Tibial nerve (tissue), 3 donors: ENCODE data around the gene DENND1A.

Source experiments
- CTCF ChIP-seq, 5 experiments: fragments of 200-600 bp in 3 of 5; fragments of 450-650 bp in 2 of 5; sonication (generic) in 3 of 5; IDR thresholded peaks; one replicate each; pipeline ENCODE4 v1.5.1; 2016 to 2019; ENCODE audit warnings: antibody characterized with exemption in 5 of 5, mild to moderate bottlenecking in 3 of 5, moderate library complexity in 2 of 5
- POLR2A ChIP-seq, 2 donors: fragments of 450-650 bp; IDR thresholded peaks; one replicate each; pipeline ENCODE4 v1.6.1; 2017; ENCODE audit warnings: antibody characterized with exemption in 2 of 2, mild to moderate bottlenecking in 2 of 2, moderate library complexity in 2 of 2

GRCh38 chr9:123834218-123834888 lies 95.6 kb downstream of the DENND1A start:
- TF ChIP-seq CTCF (IDR thresholded peaks at IDR 0.05) (no peak), POLR2A (IDR thresholded peaks at IDR 0.05) (no peak)
